Breast epithelium (tissue), 4 donors: ENCODE results near the gene MEMO1. TPM values are rescaled to one million over a fixed set of nuclear protein-coding genes. Genes with fewer than 3 reads are reported as not detected.

Source experiments
- DNase-seq, 2 donors: peaks; one replicate each; pipeline ENCODE4 v3.0.0-alpha.2; 2019; ENCODE audit warnings: low spot score in 2 of 2
- H3K27ac ChIP-seq, 2 donors: fragments of 200-600 bp; sonication (generic) in 1 of 2; one replicate each; pipeline ENCODE4 v1.5.1; 2016 to 2019; ENCODE audit warnings: mild to moderate bottlenecking in 1 of 2
- H3K27me3 ChIP-seq, 2 donors: fragments of 200-600 bp; sonication (generic) in 1 of 2; one replicate each; pipeline versions ENCODE4 v1.5.1 to v1.6.0; 2017 to 2019; ENCODE audit warnings: control low read depth in 1 of 2, mild to moderate bottlenecking in 1 of 2
- H3K36me3 ChIP-seq: fragments of 200-600 bp; one replicate; pipeline ENCODE4 v1.5.1; 2019
- H3K4me1 ChIP-seq, 2 donors: fragments of 200-600 bp; sonication (generic); one replicate each; pipeline ENCODE4 v1.5.1; 2016 to 2019; ENCODE audit warnings: control low read depth in 1 of 2
- H3K4me3 ChIP-seq, 3 donors: fragments of 200-600 bp; sonication (generic); 1 replicate in 2 of 3; 2 replicates in 1 of 3; pipeline ENCODE4 v1.5.1; 2016 to 2019; ENCODE audit warnings: mild to moderate bottlenecking in 3 of 3, moderate library complexity in 2 of 3
- H3K9me3 ChIP-seq, 2 donors: fragments of 200-600 bp; sonication (generic) in 1 of 2; one replicate each; pipeline ENCODE4 v1.5.1; 2016 to 2019; ENCODE audit warnings: control low read depth in 1 of 2
- POLR2A ChIP-seq: fragments of 450-650 bp; IDR thresholded peaks from one replicate; pipeline ENCODE4 v1.6.1; 2016; ENCODE audit warnings: antibody characterized with exemption, mild to moderate bottlenecking, moderate library complexity
- POLR2AphosphoS5 ChIP-seq, 3 donors: sonication (generic); formaldehyde crosslinking; IDR thresholded peaks; one replicate each; pipeline ENCODE4 v1.6.1; 2017; ENCODE audit warnings: antibody characterized with exemption in 3 of 3
- intact Hi-C: fragments of 100-400 bp; cut with DNase I; formaldehyde crosslinking; loops from one replicate; pipeline ENCODE4 v1.15.1; 2023; ENCODE audit warnings: low total_unique reads
- total RNA-seq, 3 donors: library from RNA; depleted of rRNA; stranded (reverse); fragments of >200 nt; gene quantifications; one replicate each; pipeline ENCODE4 v1.1.0, GENCODE V29; 2016
- TF ChIP-seq, protein P1 (sequence below), 3 donors: fragments of 450-650 bp; IDR thresholded peaks; one replicate each; pipeline ENCODE4 v1.5.1; 2016 to 2017; ENCODE audit warnings: antibody characterized with exemption in 3 of 3, mild to moderate bottlenecking in 3 of 3, moderate library complexity in 3 of 3

MEMO1 gene
- total RNA-seq, 3 donors from 2014 or later: 26.1 to 28.8 (median 26.1) TPM

DNA sequence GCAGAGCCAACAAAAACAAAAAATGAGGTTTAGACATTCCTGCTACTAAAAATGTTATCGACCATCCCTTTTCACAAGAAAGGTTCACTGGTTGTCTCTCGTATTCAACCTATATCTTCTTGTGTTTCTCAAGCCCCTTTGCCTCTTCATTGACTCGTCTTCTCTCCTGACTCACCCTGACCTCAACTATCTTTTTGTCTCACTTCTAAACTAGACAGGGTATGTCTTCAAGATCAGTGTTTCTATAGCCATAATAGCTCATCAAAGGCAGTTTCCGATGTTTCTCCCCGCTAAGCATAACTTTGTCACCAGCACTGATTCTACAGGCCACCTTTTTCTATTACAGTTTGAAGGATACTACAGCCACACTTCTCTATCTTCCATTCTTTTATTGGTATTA lies 178.4 kb downstream of the MEMO1 start:
- Histone ChIP-seq H3K27ac (no peak overlapping the region), H3K36me3 (no peaks in the 10 kb centered on the region), H3K27me3 (no peaks in the 10 kb centered on the region), H3K9me3 (peaks cover 3 to 12% of the 10 kb centered on the region in 2 donors), H3K4me1 (no peaks in the 10 kb centered on the region), H3K4me3 (no peak overlapping the region)
- TF ChIP-seq POLR2AphosphoS5 (IDR thresholded peaks at IDR 0.05) (no peak), POLR2A (no peak)
- TF ChIP-seq, protein P1, sequence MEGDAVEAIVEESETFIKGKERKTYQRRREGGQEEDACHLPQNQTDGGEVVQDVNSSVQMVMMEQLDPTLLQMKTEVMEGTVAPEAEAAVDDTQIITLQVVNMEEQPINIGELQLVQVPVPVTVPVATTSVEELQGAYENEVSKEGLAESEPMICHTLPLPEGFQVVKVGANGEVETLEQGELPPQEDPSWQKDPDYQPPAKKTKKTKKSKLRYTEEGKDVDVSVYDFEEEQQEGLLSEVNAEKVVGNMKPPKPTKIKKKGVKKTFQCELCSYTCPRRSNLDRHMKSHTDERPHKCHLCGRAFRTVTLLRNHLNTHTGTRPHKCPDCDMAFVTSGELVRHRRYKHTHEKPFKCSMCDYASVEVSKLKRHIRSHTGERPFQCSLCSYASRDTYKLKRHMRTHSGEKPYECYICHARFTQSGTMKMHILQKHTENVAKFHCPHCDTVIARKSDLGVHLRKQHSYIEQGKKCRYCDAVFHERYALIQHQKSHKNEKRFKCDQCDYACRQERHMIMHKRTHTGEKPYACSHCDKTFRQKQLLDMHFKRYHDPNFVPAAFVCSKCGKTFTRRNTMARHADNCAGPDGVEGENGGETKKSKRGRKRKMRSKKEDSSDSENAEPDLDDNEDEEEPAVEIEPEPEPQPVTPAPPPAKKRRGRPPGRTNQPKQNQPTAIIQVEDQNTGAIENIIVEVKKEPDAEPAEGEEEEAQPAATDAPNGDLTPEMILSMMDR (IDR thresholded peaks at IDR 0.05): no peak
- DNase-seq: no peak
- intact Hi-C loops: no loop called here

GRCh38 chr2:31831585-31831984 lies 179.2 kb downstream of the MEMO1 start:
- no peaks in the 10 kb centered on the region for H3K27me3 ChIP-seq
- TF ChIP-seq, protein P1 (IDR thresholded peaks at IDR 0.05): no peak
- TF ChIP-seq POLR2AphosphoS5 (IDR thresholded peaks at IDR 0.05) (no peak), POLR2A (no peak)

GRCh38 chr2:31828891-31829290 lies 181.9 kb downstream of the MEMO1 start:
- no peaks in the 10 kb centered on the region for H3K27me3 ChIP-seq
- H3K4me1 ChIP-seq: no peaks in the 10 kb centered on the region
- H3K36me3 ChIP-seq: no peaks in the 10 kb centered on the region
- no peak overlapping the region for H3K4me3 ChIP-seq
- intact Hi-C loops: no loop called here
- TF ChIP-seq POLR2A: no peak
- TF ChIP-seq, protein P1 (IDR thresholded peaks at IDR 0.05): no peak
- no peak for DNase-seq
- peaks cover 3 to 19% of the 10 kb centered on the region in 2 donors for H3K9me3 ChIP-seq
- no peak overlapping the region for H3K27ac ChIP-seq

More at GRCh38 chr2:31831585-31831984, 179.2 kb downstream of the MEMO1 start:
- intact Hi-C loops: no loop called here
- DNase-seq: no peak
- Histone ChIP-seq H3K27ac (no peak overlapping the region), H3K9me3 (peaks cover 3 to 14% of the 10 kb centered on the region in 2 donors), H3K4me1 (no peaks in the 10 kb centered on the region), H3K36me3 (no peaks in the 10 kb centered on the region), H3K4me3 (no peak overlapping the region)

- no peak for DNase-seq
- no peak overlapping the region for H3K27ac ChIP-seq
- no peaks in the 10 kb centered on the region for H3K36me3 ChIP-seq
- H3K4me3 ChIP-seq: no peak overlapping the region
- H3K27me3 ChIP-seq: no peaks in the 10 kb centered on the region
- intact Hi-C loops: no loop called here
- no peaks in the 10 kb centered on the region for H3K4me1 ChIP-seq
- H3K9me3 ChIP-seq: peaks cover 26 to 50% of the 10 kb centered on the region in 2 donors
- TF ChIP-seq POLR2A (no peak), POLR2AphosphoS5 (IDR thresholded peaks at IDR 0.05) (no peak)
- TF ChIP-seq, protein P1 (IDR thresholded peaks at IDR 0.05): no peak
Observed at GRCh38 chr2:31823558-31823957, 187.2 kb downstream of the MEMO1 start.

DNA sequence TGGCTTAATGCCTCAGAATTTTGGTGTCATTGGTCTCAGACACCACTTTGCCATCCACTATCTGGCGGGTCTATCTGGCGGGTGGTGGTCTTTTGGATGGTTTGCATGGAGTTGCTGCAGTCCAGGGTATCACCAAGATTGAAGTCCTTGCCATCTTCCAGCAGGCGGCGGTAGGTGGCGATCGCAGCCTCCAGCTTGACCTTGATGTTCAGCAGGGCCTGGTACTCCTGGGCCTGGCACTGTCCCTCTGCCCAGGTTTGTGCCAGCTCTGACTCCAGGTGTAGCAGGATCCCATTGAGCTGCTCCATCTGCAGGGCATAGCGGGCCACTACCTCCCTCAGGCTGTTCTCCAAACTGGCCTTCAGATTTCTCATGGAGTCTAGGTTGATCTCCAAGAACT lies 188.2 kb downstream of the MEMO1 start:
- Histone ChIP-seq H3K4me1 (no peaks in the 10 kb centered on the region), H3K36me3 (no peaks in the 10 kb centered on the region), H3K9me3 (peaks cover 26 to 55% of the 10 kb centered on the region in 2 donors), H3K27ac (no peak overlapping the region), H3K4me3 (no peak overlapping the region), H3K27me3 (no peaks in the 10 kb centered on the region)
- intact Hi-C loops: no loop called here
- DNase-seq: no peak
- TF ChIP-seq, protein P1 (IDR thresholded peaks at IDR 0.05): no peak
- TF ChIP-seq POLR2AphosphoS5 (IDR thresholded peaks at IDR 0.05) (no peak), POLR2A (no peak)

Other genes with a start within 250 kb of the MEMO1 start
- gene DPY30, start 28.8 kb upstream of the MEMO1 start, total RNA-seq: 10 to 100 TPM; 44.8 to 64.2 (median 63.9) TPM
- gene SPAST, start 52.5 kb upstream of the MEMO1 start, total RNA-seq: 10 to 100 TPM; 16.3 to 30.9 (median 21.3) TPM
- gene SLC30A6, start 154.9 kb upstream of the MEMO1 start, total RNA-seq: 10 to 100 TPM; 19.0 to 31.2 (median 21.6) TPM